OCI-LY7 (cell line): ENCODE measurements around the gene ST6GAL1.

Experiments used
- CTCF ChIP-seq: fragments of 200-600 bp; sonication (generic); conservative IDR thresholded peaks from 2 replicates; pipeline ENCODE4 v1.5.1; 2014; ENCODE audit warnings: mild to moderate bottlenecking, antibody characterized with exemption, low read length, moderate library complexity, mixed read lengths
- EZH2phosphoT487 ChIP-seq: fragments of 200-600 bp; sonication (generic); IDR thresholded peaks from 2 replicates; pipeline ENCODE4 v1.6.1; 2018; ENCODE audit warnings: low read depth, borderline replicate concordance, mild to moderate bottlenecking, mixed run types, antibody characterized with exemption, low read length, moderate library complexity, mixed read lengths

DNA sequence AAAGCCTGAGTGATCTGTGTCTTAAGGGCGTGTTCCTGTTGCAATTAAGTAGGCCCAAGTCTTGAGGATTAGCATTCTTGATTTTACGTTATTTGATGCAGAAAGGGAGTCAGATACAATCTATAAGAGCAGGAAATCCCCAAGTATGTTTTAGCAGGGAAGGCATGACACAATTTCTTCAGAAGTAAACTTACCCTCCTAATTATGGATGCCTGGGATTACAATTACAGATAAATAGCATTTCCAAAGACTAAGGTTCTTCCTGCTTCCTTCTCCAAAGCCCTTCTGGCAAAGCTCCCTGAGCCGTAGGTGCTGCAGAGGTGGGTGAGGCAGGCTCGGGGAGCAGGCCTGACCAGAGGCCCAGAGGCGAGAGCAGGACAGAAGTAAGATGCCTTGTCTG, 34.9 kb upstream of the ST6GAL1 start:
- TF ChIP-seq CTCF (no peak), EZH2phosphoT487 (no peak)
